GM18511 (cell line): ENCODE data around the gene SAYSD1.

ENCODE experiments used
- ATAC-seq: cut with Tn5 transposase; IDR thresholded peaks from one replicate; pipeline ENCODE4 v1.9.1; 2021; ENCODE audit warnings: mild to moderate bottlenecking, moderate library complexity; ENCODE audit not compliant: unreplicated experiment

The SAYSD1 gene

GRCh38 chr6:39058471-39059147, 56.4 kb downstream of the SAYSD1 start:
- ATAC-seq = no peak

- ATAC-seq = no peak
Observed at GRCh38 chr6:39057251-39058155, 57.5 kb downstream of the SAYSD1 start.

- ATAC-seq = no peak
Observed at GRCh38 chr6:39056681-39057080, 58.3 kb downstream of the SAYSD1 start.

GRCh38 chr6:39056191-39056590, 58.8 kb downstream of the SAYSD1 start:
- ATAC-seq = no peak

GRCh38 chr6:39055661-39056060, 59.3 kb downstream of the SAYSD1 start:
- ATAC-seq = no peak

- ATAC-seq = no peak
Observed at GRCh38 chr6:39054577-39055142, 60.3 kb downstream of the SAYSD1 start.
